Smooth muscle cell (in vitro differentiated cells): Measurements from ENCODE around the gene CDH18. TPM values are rescaled to one million over a fixed set of nuclear protein-coding genes. Genes with fewer than 3 reads are reported as not detected.

Experiments used
- DNase-seq: peaks from one replicate; lab custom pipeline; 2025; ENCODE audit not compliant: unreplicated experiment; lab: John Stamatoyannopoulos, UW
- H2AFZ ChIP-seq: fragments of 200-600 bp; sonication (generic); 2 replicates; pipeline ENCODE4 v1.6.0; 2016; ENCODE audit warnings: antibody characterized with exemption, low read depth, mild to moderate bottlenecking
- H3F3A ChIP-seq: fragments of 200-600 bp; sonication (generic); 2 replicates; pipeline ENCODE4 v1.6.0; 2017; ENCODE audit warnings: antibody characterized with exemption, low read depth
- H3K27ac ChIP-seq: fragments of 200-600 bp; sonication (generic); 2 replicates; pipeline ENCODE4 v1.5.1; 2016; ENCODE audit warnings: low read depth, mild to moderate bottlenecking
- H3K27me3 ChIP-seq: fragments of 200-600 bp; sonication (generic); 2 replicates; pipeline ENCODE4 v1.6.1; 2016; ENCODE audit warnings: low read depth, mild to moderate bottlenecking
- H3K36me3 ChIP-seq: fragments of 200-600 bp; sonication (generic); 2 replicates; pipeline ENCODE4 v1.5.1; 2016; ENCODE audit warnings: low read depth
- H3K4me1 ChIP-seq: fragments of 200-600 bp; sonication (generic); 2 replicates; pipeline ENCODE4 v1.5.1; 2016; ENCODE audit warnings: low read depth
- H3K4me2 ChIP-seq: fragments of 200-600 bp; sonication (generic); 2 replicates; pipeline ENCODE4 v1.6.0; 2016; ENCODE audit warnings: mild to moderate bottlenecking
- H3K4me3 ChIP-seq: fragments of 200-600 bp; sonication (generic); 2 replicates; pipeline ENCODE4 v1.5.1; 2016; ENCODE audit warnings: mild to moderate bottlenecking
- H3K79me2 ChIP-seq: fragments of 200-600 bp; sonication (generic); 2 replicates; pipeline ENCODE4 v1.6.0; 2016; ENCODE audit warnings: low read depth, mild to moderate bottlenecking
- H3K9ac ChIP-seq: fragments of 200-600 bp; sonication (generic); 2 replicates; pipeline ENCODE4 v1.6.0; 2016; ENCODE audit warnings: low read depth
- H3K9me3 ChIP-seq: fragments of 200-600 bp; sonication (generic); replicated peaks from 2 replicates; pipeline ENCODE4 v1.5.1; 2016; ENCODE audit warnings: low read depth
- H4K20me1 ChIP-seq: fragments of 200-600 bp; sonication (generic); 2 replicates; pipeline ENCODE4 v1.6.0; 2016; ENCODE audit warnings: low read depth
- CTCF ChIP-seq: fragments of 200-600 bp; sonication (generic); IDR thresholded peaks from 2 replicates; pipeline ENCODE4 v1.5.1; 2017; ENCODE audit warnings: borderline replicate concordance, mild to moderate bottlenecking, antibody characterized with exemption; ENCODE audit not compliant: insufficient read depth, poor library complexity, severe bottlenecking
- WGBS: methylation state at CpG from one replicate; pipeline ENCODE4 v1.1.7; 2016; ENCODE audit warnings: low lambda C conversion rate; 5-methylcytosine and 5-hydroxymethylcytosine counted together
- polyA plus RNA-seq: library from polyadenylated mRNA; unstranded; fragments of >200 nt; fragmentation: Nextera tagmentation; extraction: Ambion mirVana; gene quantifications from 2 replicates; pipeline ENCODE4 v1.2.1, GENCODE V29; 2016
- total RNA-seq: library from RNA; depleted of rRNA; stranded (reverse); fragments of >200 nt; gene quantifications from 2 replicates; pipeline ENCODE4 v1.2.3, GENCODE V29; 2014

Gene CDH18
- total and polyA plus RNA-seq, 2 experiments from 2014 or later = 0.13 TPM; not detected in 1

- Histone ChIP-seq H3K79me2 (no peaks in the 10 kb centered on the region), H3K9ac (no peak overlapping the region), H3K9me3 (no peaks in the 10 kb centered on the region), H3K27ac (no peak overlapping the region), H3K4me2 (no peak overlapping the region), H4K20me1 (no peaks in the 10 kb centered on the region), H3K27me3 (no peaks in the 10 kb centered on the region), H3F3A (no peaks in the 10 kb centered on the region), H2AFZ (no peak overlapping the region), H3K4me1 (peaks cover 10% of the 10 kb centered on the region), H3K36me3 (no peaks in the 10 kb centered on the region), H3K4me3 (no peak overlapping the region)
- no peak for TF ChIP-seq CTCF
- 76% methylated on average over 5 of the region's 5 CpGs for WGBS
- no peak for DNase-seq
Measured at GRCh38 chr5:19885040-19885824, 102.8 kb downstream of the CDH18 start.

DNA sequence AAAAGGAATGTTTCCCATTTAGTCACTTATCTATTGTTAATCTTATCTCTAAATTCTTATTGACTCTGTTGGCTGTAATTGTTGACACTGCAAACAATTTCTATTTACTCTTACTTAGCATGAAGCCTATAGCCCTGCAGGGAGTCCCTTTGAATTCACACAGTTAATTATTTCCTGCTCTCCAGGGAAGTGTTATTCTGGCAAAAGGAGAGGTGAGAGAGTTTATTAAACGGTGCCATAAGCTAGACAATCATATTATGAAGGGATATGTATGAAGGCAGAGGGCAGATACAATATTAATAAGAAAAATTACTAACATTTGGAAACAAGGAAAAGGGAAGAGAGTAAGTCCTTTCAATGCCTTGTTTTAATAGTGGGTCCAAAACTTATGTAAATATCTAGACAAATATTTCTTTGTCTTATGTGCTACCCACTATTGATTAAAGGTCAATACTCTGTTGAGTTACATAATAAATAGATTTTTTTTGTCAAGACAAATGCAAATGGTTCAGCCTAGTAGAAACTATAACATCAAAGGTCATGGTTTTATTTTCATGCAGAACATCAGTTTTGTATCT is 107.1 kb downstream of the CDH18 start:
- Histone ChIP-seq H3K4me2 (no peak overlapping the region), H3K9ac (no peak overlapping the region), H2AFZ (no peak overlapping the region), H3K79me2 (no peaks in the 10 kb centered on the region), H3F3A (no peaks in the 10 kb centered on the region), H3K36me3 (no peaks in the 10 kb centered on the region), H3K4me1 (peaks cover 11% of the 10 kb centered on the region), H4K20me1 (no peaks in the 10 kb centered on the region), H3K27me3 (no peaks in the 10 kb centered on the region), H3K27ac (no peak overlapping the region), H3K9me3 (no peaks in the 10 kb centered on the region), H3K4me3 (no peak overlapping the region)
- DNase-seq = no peak
- TF ChIP-seq CTCF = no peak
- WGBS = 9% methylated on average over 1 of the region's 1 CpG

GRCh38 chr5:19880458-19880857 is 107.5 kb downstream of the CDH18 start:
- H2AFZ ChIP-seq = no peak overlapping the region
- no peak overlapping the region for H3K4me3 ChIP-seq
- DNase-seq = no peak
- H3K9me3 ChIP-seq = no peaks in the 10 kb centered on the region
- no peaks in the 10 kb centered on the region for H3K27me3 ChIP-seq
- no peak overlapping the region for H3K27ac ChIP-seq
- no peak overlapping the region for H3K9ac ChIP-seq
- H3F3A ChIP-seq = no peaks in the 10 kb centered on the region
- H3K79me2 ChIP-seq = no peaks in the 10 kb centered on the region
- no peak overlapping the region for H3K4me2 ChIP-seq
- no peaks in the 10 kb centered on the region for H3K36me3 ChIP-seq
- H4K20me1 ChIP-seq = no peaks in the 10 kb centered on the region
- no peak for TF ChIP-seq CTCF
- peaks cover 11% of the 10 kb centered on the region for H3K4me1 ChIP-seq

DNA sequence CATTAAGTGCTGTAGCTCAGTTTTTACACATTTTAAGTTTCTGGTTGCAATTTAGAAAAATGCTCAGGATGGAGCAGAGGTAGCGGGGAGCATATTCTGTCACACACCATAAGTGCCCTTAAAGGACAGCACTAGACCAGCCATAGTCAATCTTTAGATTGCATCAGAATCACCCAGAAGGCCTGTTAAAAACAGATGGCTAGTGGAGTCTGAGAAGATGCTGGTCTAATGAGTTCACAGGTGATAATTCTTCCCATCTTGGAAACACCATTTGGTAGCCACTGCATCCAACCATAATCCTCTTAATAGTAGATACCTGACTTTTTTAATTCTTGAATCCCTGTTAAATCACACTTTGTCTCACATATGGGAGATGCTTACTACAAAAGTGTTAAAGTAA is 113.2 kb downstream of the CDH18 start:
- no peaks in the 10 kb centered on the region for H3K27me3 ChIP-seq
- H3F3A ChIP-seq = no peaks in the 10 kb centered on the region
- no peaks in the 10 kb centered on the region for H3K4me1 ChIP-seq
- no peak overlapping the region for H3K27ac ChIP-seq
- H3K36me3 ChIP-seq = no peaks in the 10 kb centered on the region
- no peaks in the 10 kb centered on the region for H3K79me2 ChIP-seq
- H3K4me2 ChIP-seq = no peak overlapping the region
- DNase-seq = no peak
- no peak overlapping the region for H3K4me3 ChIP-seq
- 93% methylated on average over 1 of the region's 1 CpG for WGBS
- no peaks in the 10 kb centered on the region for H4K20me1 ChIP-seq
- no peak for TF ChIP-seq CTCF
- no peak overlapping the region for H3K9ac ChIP-seq
- no peaks in the 10 kb centered on the region for H3K9me3 ChIP-seq
- no peak overlapping the region for H2AFZ ChIP-seq
